ENCODE data around the gene POLL.

The POLL gene

DNA sequence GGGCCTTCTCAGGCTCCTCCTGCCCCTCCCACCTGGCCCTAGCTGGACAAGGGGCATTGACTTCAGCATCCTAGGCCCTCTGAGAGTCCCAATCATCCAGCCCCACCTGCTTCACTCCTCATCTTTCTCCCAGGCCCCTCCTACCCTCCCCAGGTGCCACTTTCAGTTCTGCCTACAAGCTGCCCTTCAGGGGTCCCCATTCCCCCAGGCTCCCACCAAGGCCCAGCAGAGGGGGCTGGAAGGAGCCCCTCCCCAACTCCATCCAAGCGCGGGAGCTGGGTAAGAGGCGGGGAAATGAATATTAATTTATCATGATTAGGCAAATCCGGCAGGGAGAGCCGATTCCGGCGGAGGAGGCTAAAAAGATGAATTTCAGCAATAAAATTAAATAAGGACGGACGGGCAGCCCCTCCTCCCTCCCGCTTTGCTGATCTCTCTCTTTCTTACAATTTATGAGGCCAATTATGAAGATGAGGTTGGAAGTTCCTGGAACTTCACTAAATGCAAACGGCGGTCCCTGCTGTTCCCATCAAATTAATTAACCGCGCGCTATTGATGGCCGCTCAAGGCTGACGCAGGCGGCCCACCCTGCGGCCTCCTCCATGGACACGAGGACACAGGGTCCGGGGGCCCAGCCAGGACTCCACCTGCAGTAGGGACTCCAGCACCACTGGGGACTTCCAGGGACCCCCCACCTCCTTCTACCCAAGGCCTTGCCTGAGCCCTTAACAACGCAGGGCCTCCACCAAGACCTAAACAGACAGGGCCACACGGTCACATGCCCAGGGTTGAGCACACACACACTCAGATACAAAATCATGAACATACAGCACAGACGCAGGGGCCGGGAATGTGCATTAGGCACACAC is 13.9 kb downstream of the POLL start:
- DNase-seq (ENCODE audit: low read depth) = no peak

- no peak for DNase-seq (ENCODE audit: low read depth)
Observed at GRCh38 chr10:101572785-101573184, 15.3 kb downstream of the POLL start.

DNA sequence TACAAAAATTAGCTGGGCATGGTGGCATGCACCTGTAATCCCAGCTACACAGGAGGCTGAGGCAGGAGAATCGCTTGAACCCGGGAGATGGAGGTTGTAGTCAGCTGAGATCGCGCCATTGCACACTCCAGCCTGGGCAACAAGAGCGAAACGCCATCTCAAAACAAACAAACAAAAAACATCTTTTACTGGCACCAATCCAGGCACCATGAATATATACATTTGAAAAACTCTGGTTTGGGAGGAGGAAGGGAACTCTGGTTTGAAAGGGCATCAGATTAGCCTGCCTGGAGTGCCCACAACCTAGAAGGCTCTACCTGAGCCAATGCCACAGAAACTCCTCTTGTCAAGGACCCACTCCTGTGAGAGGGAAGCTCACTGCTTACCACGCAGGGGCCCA is 15.9 kb downstream of the POLL start:
- DNase-seq (ENCODE audit: low read depth) = no peak

- no peak for DNase-seq (ENCODE audit: low read depth)
Observed at GRCh38 chr10:101571271-101571925, 16.7 kb downstream of the POLL start.

DNA sequence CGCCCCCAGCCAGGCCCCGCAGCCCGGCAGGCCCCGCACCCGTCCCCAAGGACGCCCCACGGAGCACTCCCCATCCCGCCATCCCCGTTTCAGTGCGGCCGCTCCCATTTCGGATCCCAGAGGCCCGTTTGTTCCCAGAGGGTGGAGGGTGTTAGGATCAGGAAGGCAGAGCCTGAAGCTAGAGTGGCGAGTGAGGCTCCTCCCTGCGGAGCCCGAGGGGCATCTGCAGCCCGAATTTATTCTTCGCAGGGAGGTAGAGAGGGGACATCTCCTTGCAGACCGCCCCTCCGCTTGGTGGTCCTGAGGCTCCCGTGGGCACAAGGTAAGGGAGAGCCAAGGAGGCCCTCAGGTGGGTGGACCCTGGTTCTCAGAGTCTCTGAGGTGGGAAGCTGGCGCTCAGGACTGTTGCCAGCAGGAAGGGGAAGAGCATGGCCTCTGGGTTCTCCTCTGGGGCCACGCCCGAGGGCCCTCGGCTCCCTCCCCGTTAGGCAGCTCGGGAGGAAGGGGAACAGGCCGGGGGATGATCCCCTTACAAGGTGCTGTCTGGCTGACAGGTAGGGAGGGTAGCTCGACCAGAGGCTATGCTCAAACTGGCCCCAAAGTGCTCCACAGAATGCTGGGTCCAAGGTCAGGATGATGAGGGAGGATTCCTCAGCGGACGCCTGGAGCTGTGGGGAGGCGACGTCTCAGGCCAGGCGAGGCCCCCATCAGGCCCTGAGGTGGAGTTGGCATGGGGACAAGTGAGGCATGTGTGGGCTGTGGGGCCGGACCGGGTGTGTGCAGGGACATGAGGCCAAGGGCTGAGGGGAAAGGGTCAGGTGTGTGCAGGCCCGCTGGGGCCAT is 17.4 kb downstream of the POLL start:
- DNase-seq (ENCODE audit: low read depth) = no peak

DNA sequence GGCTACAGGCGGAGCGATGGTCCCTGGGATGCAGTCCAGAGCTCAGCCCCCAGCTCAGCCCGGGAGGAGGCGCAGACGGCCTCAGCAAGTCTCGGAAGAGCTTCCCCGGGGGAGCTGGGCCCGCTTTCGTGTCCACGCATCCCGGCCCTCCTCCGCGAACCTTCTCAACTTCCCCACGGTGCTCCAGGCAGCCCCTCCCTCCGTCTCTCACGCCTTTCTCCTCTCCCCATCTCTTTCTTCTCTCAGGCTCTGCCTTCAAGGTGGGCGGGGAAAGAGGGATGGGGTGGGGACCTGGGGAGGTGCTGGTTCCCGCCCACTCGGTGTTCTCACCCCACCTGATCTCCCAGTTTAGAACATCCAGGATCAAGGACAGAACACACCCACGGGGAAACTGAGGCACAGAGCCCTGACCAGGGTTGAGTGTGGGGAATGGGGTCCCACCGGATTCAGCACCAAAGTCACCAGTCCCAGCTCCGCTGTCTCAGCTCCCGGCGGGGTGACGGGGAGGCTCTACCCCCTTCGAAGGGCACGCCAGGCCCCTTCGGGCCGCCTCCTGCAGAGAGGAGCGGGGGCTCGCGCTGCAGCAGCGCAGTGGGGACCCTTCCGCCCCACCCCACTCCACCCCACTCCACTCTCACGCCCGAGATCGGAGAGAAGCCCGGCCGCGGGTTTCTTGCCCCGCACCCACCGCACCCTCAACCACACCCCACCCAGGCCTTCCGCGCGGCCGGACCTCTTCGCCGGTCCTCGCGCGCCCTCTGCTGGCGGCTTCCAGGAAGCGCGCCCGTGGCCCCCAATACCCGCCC is 18.2 kb downstream of the POLL start:
- DNase-seq (ENCODE audit: low read depth) = peak; percentile 74

- DNase-seq (ENCODE audit: low read depth) = no peak
Observed at GRCh38 chr10:101569323-101569621, 18.8 kb downstream of the POLL start.

- no peak for DNase-seq (ENCODE audit: low read depth)
Observed at GRCh38 chr10:101568054-101568745, 19.9 kb downstream of the POLL start.

- no peak for DNase-seq (ENCODE audit: low read depth)
Observed at GRCh38 chr10:101567165-101568006, 20.7 kb downstream of the POLL start.

- DNase-seq (ENCODE audit: low read depth) = no peak
Observed at GRCh38 chr10:101566333-101567164, 21.5 kb downstream of the POLL start.

- no peak for DNase-seq (ENCODE audit: low read depth)
Observed at GRCh38 chr10:101565936-101566332, 22.1 kb downstream of the POLL start.

DNA sequence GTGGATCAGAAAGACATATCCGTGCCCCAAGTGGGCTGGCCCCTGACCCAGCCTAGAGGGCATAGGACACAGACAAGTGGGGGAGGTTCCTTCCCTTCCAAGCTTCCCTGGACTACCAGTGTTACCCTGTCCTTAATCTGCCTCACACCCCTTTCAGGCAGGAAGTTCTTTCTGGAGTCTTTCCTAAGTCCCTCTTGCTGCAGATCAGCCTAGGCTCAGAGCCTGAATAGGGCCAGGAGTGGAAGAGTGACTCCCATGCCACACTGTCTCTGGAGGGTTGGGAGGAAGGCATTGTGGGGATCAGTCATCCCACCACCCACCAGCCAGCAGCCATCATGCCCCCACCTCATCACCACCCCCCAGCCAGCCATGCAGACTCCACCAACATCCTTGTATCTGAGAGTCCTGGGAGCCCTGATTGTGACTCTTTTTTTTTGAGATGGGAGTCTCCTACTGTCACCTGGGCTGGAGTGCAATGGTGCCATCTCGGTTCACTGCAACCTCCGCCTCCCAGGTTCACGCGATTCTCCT is 22.6 kb downstream of the POLL start:
- DNase-seq (ENCODE audit: low read depth) = no peak

- DNase-seq (ENCODE audit: low read depth) = no peak
Observed at GRCh38 chr10:101564490-101564991, 23.5 kb downstream of the POLL start.

GRCh38 chr10:101563497-101564040 is 24.5 kb downstream of the POLL start:
- no peak for DNase-seq (ENCODE audit: low read depth)

- DNase-seq (ENCODE audit: low read depth) = no peak
Observed at GRCh38 chr10:101563007-101563406, 25.1 kb downstream of the POLL start.

GRCh38 chr10:101562231-101562630 is 25.8 kb downstream of the POLL start:
- DNase-seq (ENCODE audit: low read depth) = no peak

DNA sequence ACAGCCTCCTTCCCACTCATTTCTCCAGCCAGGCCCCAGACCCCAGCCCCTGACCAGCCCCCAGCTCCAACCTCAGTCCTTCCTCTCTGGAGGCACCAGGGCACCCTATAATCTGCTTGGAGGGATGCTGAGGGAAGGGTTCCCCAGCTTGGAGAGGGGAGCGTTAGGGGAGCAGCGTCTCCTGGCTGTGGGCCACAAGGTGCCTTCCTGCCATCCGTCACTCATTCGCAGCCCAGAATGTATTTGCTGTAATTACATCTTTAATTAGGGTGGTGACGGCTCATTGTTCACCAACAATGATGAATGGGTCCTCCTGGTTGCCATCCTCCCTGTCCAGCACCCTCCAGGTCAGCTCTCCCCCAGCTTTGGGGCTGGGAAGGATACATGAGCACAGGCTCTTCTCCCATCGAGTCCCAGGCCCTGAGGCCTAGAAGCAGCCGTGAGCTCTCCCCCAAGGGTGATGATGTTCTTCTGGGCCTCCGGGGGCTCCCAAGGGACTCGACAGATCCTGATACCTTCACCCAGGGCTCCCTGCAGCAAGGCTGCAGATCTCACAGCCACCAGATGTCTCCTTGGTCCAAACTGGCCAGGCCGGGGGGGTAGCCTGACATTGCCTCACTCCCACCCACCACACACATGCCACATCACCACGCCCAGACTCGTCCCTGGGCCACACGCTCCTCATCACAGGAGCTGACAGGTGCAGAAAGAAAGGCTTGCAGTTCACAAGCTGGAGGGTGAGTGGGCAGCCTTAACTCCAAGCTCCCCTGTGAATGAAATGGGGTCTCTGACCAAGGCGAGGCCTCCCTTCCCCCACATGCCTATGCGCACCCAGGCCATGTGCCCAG is 26.8 kb downstream of the POLL start:
- no peak for DNase-seq (ENCODE audit: low read depth)
